C4-2B (cell line): ENCODE measurements around the gene ZBP1.

ENCODE experiments used
- ZFX ChIP-seq: fragments of 450-650 bp; IDR thresholded peaks from 2 replicates; pipeline ENCODE4 v1.6.1; 2017
- TF ChIP-seq, protein P1 (sequence below): fragments of 450-650 bp; conservative IDR thresholded peaks from 2 replicates; pipeline ENCODE4 v1.5.1; 2017; ENCODE audit warnings: mild to moderate bottlenecking

DNA sequence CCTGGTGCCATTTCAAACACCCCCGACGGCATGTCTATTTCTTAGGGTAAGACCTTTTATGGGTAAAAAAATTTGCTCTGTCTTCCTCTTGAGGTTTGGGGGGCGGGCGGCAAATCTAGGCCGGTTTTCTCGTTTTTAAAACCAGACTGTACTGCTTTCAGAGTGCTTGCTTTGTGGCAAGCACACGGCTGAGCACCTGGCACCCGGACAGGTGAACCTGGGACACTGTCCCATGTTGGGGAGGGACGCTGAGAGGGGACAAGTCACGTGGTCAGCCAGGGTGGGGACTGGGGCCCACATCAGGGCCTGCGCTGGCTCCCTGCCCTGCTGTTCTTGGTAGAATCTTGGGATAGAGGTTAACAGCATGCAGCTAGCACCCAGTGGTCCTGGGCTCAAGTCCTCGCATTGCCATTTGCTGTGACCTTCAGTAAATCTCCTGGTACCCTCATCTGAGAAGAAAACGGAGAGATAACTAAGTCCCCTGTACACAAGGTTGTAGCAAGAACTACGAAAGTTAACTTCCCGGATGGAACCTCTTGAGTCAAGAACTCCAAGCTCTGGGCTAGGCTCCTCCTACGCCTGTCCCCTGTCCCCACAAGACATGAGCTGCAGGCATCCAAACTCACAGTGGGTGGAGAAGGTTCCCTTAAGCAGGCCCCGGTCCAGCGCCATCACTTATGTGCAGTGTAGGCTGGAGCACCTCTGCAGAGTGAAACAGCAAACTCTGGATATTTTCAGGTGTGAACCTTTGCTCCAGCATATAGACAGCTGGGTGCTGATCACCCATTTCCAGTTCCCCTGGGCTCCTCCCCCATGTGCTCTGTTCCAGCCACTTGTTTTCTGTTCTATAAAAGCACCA, 47.9 kb upstream of the ZBP1 start:
- TF ChIP-seq, protein P1, sequence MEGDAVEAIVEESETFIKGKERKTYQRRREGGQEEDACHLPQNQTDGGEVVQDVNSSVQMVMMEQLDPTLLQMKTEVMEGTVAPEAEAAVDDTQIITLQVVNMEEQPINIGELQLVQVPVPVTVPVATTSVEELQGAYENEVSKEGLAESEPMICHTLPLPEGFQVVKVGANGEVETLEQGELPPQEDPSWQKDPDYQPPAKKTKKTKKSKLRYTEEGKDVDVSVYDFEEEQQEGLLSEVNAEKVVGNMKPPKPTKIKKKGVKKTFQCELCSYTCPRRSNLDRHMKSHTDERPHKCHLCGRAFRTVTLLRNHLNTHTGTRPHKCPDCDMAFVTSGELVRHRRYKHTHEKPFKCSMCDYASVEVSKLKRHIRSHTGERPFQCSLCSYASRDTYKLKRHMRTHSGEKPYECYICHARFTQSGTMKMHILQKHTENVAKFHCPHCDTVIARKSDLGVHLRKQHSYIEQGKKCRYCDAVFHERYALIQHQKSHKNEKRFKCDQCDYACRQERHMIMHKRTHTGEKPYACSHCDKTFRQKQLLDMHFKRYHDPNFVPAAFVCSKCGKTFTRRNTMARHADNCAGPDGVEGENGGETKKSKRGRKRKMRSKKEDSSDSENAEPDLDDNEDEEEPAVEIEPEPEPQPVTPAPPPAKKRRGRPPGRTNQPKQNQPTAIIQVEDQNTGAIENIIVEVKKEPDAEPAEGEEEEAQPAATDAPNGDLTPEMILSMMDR = no peak
- no peak for TF ChIP-seq ZFX
